ENCODE measurements around the gene MYCL.

Gene MYCL

GRCh38 chr1:39850606-39851216, 51.0 kb downstream of the MYCL start:
- no peak for DNase-seq

GRCh38 chr1:39849203-39849602, 52.5 kb downstream of the MYCL start:
- DNase-seq = no peak

GRCh38 chr1:39847940-39848339, 53.8 kb downstream of the MYCL start:
- no peak for DNase-seq

GRCh38 chr1:39846796-39847195, 54.9 kb downstream of the MYCL start:
- no peak for DNase-seq

- peak; percentile 57 for DNase-seq
Measured at GRCh38 chr1:39845569-39846566, 55.8 kb downstream of the MYCL start.
